HEK293T (cell line): ENCODE measurements around the gene DMXL1.
"Not testable (repeated sequence)": the region's sequence is repeated elsewhere in the genome, so short reads cannot be mapped to it uniquely, and the experiment has no call there.

Source experiments
- CTCF ChIA-PET: fragments of 350-600 bp; formaldehyde crosslinking; extraction: SDS; loops from one replicate; lab custom pipeline; 2021; ENCODE audit warnings: antibody characterized with exemption, inconsistent platforms; lab: Yijun Ruan, JAX
- POLR2A ChIA-PET: fragments of 350-600 bp; formaldehyde crosslinking; extraction: SDS; loops from one replicate; lab custom pipeline; 2020; ENCODE audit warnings: antibody characterized with exemption, inconsistent platforms; lab: Yijun Ruan, JAX
- DNase-seq: peaks from one replicate; pipeline ENCODE4 v3.0.0; 2012; ENCODE audit warnings: mixed read lengths; ENCODE audit errors: extremely low spot score
- ARNT ChIP-seq: fragments of 450-650 bp; IDR thresholded peaks from 2 replicates; pipeline ENCODE4 v1.6.1; 2017; ENCODE audit warnings: mild to moderate bottlenecking
- BHLHE40 ChIP-seq: fragments of 450-650 bp; IDR thresholded peaks from 2 replicates; pipeline ENCODE4 v1.6.1; 2016; ENCODE audit warnings: mild to moderate bottlenecking, moderate library complexity, borderline replicate concordance
- CTBP1 ChIP-seq: fragments of 450-650 bp; IDR thresholded peaks from 2 replicates; pipeline ENCODE4 v1.6.1; 2016; ENCODE audit warnings: borderline replicate concordance
- ELF4 ChIP-seq: fragments of 450-650 bp; IDR thresholded peaks from 2 replicates; pipeline ENCODE4 v1.6.1; 2017; ENCODE audit warnings: antibody characterized with exemption
- FOXA1 ChIP-seq: fragments of 450-650 bp; IDR thresholded peaks from 2 replicates; pipeline ENCODE4 v1.6.1; 2016; ENCODE audit warnings: mild to moderate bottlenecking
- FOXK2 ChIP-seq: fragments of 450-650 bp; IDR thresholded peaks from 2 replicates; pipeline ENCODE4 v1.6.1; 2016; ENCODE audit warnings: mild to moderate bottlenecking
- FOXM1 ChIP-seq: fragments of 450-650 bp; IDR thresholded peaks from 2 replicates; pipeline ENCODE4 v1.6.1; 2017; ENCODE audit warnings: mild to moderate bottlenecking, borderline replicate concordance
- HDGF ChIP-seq: fragments of 450-650 bp; IDR thresholded peaks from 2 replicates; pipeline ENCODE4 v1.6.1; 2017; ENCODE audit warnings: antibody characterized with exemption, borderline replicate concordance
- L3MBTL2 ChIP-seq: fragments of 450-650 bp; conservative IDR thresholded peaks from 2 replicates; pipeline ENCODE4 v1.6.1; 2016; ENCODE audit warnings: mild to moderate bottlenecking
- LEF1 ChIP-seq: fragments of 450-650 bp; IDR thresholded peaks from 2 replicates; pipeline ENCODE4 v1.6.1; 2017; ENCODE audit warnings: mild to moderate bottlenecking, borderline replicate concordance
- NFRKB ChIP-seq: fragments of 450-650 bp; IDR thresholded peaks from 2 replicates; pipeline ENCODE4 v1.6.1; 2016; ENCODE audit warnings: mild to moderate bottlenecking, moderate library complexity
- PKNOX1 ChIP-seq: fragments of 450-650 bp; IDR thresholded peaks from 2 replicates; pipeline ENCODE4 v1.6.1; 2016
- SP1 ChIP-seq: fragments of 450-650 bp; IDR thresholded peaks from 2 replicates; pipeline ENCODE4 v1.6.1; 2017
- SUZ12 ChIP-seq: fragments of 450-650 bp; IDR thresholded peaks from 2 replicates; pipeline ENCODE4 v1.6.1; 2016; ENCODE audit warnings: mild to moderate bottlenecking
- TARDBP ChIP-seq: fragments of 450-650 bp; IDR thresholded peaks from 2 replicates; pipeline ENCODE4 v1.6.1; 2016
- ZNF384 ChIP-seq: fragments of 450-650 bp; IDR thresholded peaks from 2 replicates; pipeline ENCODE4 v1.6.1; 2016

The DMXL1 gene

DNA sequence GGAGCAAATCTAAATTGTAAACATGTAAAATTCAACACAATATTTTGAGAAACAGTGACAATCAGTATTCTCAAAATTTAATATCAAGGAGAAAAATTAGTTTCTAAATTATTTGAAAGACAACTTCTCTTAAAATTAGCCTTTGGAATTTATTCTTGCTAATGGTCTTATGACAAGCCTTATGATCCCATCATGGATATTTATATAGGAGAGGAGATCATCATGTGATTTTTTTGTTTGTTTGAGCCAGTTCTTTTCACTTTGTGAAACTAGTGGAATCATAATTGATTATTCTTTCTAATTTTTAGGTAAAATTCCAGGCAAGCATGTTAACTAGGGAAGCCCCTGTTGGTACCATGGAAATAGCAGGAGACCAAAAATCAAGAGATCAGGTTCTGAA is 24.7 kb downstream of the DMXL1 start:
- TF ChIP-seq LEF1 (no peak), FOXA1 (no peak), NFRKB (no peak), ARNT (no peak), BHLHE40 (no peak)
- CTCF ChIA-PET, result no interaction called here
- no peak for DNase-seq
- POLR2A ChIA-PET, result no interaction called here

DNA sequence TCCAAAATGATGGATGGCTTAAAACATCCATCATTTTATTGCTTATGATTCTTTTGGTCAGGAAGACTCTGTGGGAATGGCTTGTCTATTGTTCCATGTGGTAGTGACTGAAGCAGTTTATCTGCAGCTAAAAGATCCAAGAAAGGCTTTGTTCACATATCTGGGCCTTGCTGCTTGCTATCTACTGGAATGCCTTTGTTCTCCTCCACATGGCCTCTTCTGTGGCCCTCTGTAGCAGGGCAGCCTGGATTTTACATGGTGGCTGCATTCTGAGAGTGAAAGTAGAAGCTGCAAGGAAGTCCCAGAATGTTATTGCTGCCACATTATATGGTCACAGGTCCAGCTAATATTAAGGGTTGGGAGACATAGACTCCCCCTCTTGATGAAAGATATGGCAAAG is 35.1 kb downstream of the DMXL1 start:
- ChIA-PET CTCF (no interaction called here), POLR2A (no interaction called here)
- TF ChIP-seq ZNF384 (no peak), FOXK2 (no peak), CTBP1 (no peak), ELF4 (no peak), PKNOX1 (no peak), FOXA1 (no peak), TARDBP (no peak)
- DNase-seq, result no peak

- ChIA-PET POLR2A (no interaction called here), CTCF (no interaction called here)
- DNase-seq, result no peak
- TF ChIP-seq HDGF (no peak), PKNOX1 (no peak), L3MBTL2 (no peak), SUZ12 (no peak), CTBP1 (no peak), FOXM1 (no peak), LEF1 (no peak), NFRKB (no peak), FOXK2 (no peak), SP1 (no peak), TARDBP (no peak), ZNF384 (no peak), BHLHE40 (no peak), ELF4 (no peak)
Observed at GRCh38 chr5:119112151-119112550, 41.3 kb downstream of the DMXL1 start.

- no peak for TF ChIP-seq BHLHE40
- no peak for DNase-seq
- ChIA-PET POLR2A (no interaction called here), CTCF (no interaction called here)
Observed at GRCh38 chr5:119117237-119117636, 46.4 kb downstream of the DMXL1 start.

- POLR2A ChIA-PET, result no interaction called here
- DNase-seq, result no peak
- CTCF ChIA-PET, result no interaction called here
- no peak for TF ChIP-seq PKNOX1
Observed at GRCh38 chr5:119118000-119118399, 47.1 kb downstream of the DMXL1 start.

- TF ChIP-seq FOXM1 (no peak), ELF4 (no peak), NFRKB (no peak), TARDBP (no peak), ZNF384 (no peak), PKNOX1 (no peak), LEF1 (no peak)
- no peak for DNase-seq
- ChIA-PET POLR2A (no interaction called here), CTCF (no interaction called here)
Observed at GRCh38 chr5:119120893-119121292, 50.0 kb downstream of the DMXL1 start.

DNA sequence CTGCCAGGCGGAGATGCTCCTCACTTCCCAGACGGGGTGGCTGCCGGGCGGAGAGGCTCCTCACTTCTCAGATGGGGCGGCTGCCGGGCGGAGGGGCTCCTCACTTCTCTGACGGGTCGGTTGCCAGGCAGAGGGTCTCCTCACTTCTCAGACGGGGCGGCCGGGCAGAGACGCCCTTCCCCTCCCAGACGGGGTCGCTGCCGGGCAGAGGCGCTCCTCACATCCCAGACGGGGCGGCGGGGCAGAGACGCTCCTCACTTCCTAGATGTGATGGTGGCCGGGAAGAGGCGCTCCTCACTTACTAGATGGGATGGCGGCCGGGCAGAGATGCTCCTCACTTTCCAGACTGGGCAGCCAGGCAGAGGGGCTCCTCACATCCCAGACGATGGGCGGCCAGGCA is 51.6 kb downstream of the DMXL1 start:
- CTCF ChIA-PET, POLR2A ChIA-PET, DNase-seq: not testable (repeated sequence)

GRCh38 chr5:119123280-119123679 is 52.4 kb downstream of the DMXL1 start:
- ChIA-PET CTCF (no interaction called here), POLR2A (no interaction called here)
- TF ChIP-seq NFRKB (no peak), FOXM1 (no peak), ARNT (no peak), HDGF (no peak), ELF4 (no peak), CTBP1 (no peak), TARDBP (no peak), LEF1 (no peak), L3MBTL2 (no peak), ZNF384 (no peak), BHLHE40 (no peak), FOXA1 (no peak), PKNOX1 (no peak), SP1 (no peak), FOXK2 (no peak), SUZ12 (no peak)
- no peak for DNase-seq
